GM12875 (cell line): Measurements from ENCODE around the gene MED14.

Experiments
- H3K4me3 ChIP-seq: one replicate; pipeline ENCODE4 v1.5.1; 2011; ENCODE audit warnings: low read depth, low read length, control low read depth
- CTCF ChIP-seq: IDR thresholded peaks from 2 replicates; pipeline ENCODE4 v1.5.1; 2011; ENCODE audit warnings: low read depth, mild to moderate bottlenecking, control low read depth, inconsistent platforms, low read length, moderate library complexity, borderline replicate concordance; ENCODE audit not compliant: insufficient read depth

The MED14 gene

GRCh38 chrX:40632199-40632598 lies 103.1 kb downstream of the MED14 start:
- no peak for TF ChIP-seq CTCF
- no peak overlapping the region for H3K4me3 ChIP-seq

GRCh38 chrX:40628506-40628905 lies 106.8 kb downstream of the MED14 start:
- no peak overlapping the region for H3K4me3 ChIP-seq
- TF ChIP-seq CTCF, result no peak

- no peak for TF ChIP-seq CTCF
Measured at GRCh38 chrX:40625294-40625693, 110.0 kb downstream of the MED14 start.

GRCh38 chrX:40623665-40624064 lies 111.7 kb downstream of the MED14 start:
- no peak overlapping the region for H3K4me3 ChIP-seq
- no peak for TF ChIP-seq CTCF

More at GRCh38 chrX:40625294-40625693, 110.0 kb downstream of the MED14 start:
- H3K4me3 ChIP-seq, result no peak overlapping the region

- TF ChIP-seq CTCF, result no peak
- no peak within 1 kb of the TSS for H3K4me3 ChIP-seq
Measured at GRCh38 chrX:40623139-40623536, 112.2 kb downstream of the MED14 start, which contains the start of gene MPC1L. TSS of gene MPC1L (plus strand) at chrX:40623428. CDS start at chrX:40623566, 138 bp downstream.

- TF ChIP-seq CTCF, result no peak
- H3K4me3 ChIP-seq, result no peak overlapping the region
Measured at GRCh38 chrX:40622479-40623138, 112.7 kb downstream of the MED14 start.

GRCh38 chrX:40617566-40617965 lies 117.8 kb downstream of the MED14 start:
- H3K4me3 ChIP-seq, result no peak overlapping the region
- no peak for TF ChIP-seq CTCF
